GM21717 (cell line): ENCODE data around the gene MUC2.

Source experiments
- ATAC-seq: cut with Tn5 transposase; IDR thresholded peaks from one replicate; pipeline ENCODE4 v1.9.1; 2021; ENCODE audit warnings: mild to moderate bottlenecking, moderate library complexity; ENCODE audit not compliant: unreplicated experiment

The MUC2 gene

GRCh38 chr11:1070594-1071462 lies 3.8 kb upstream of the MUC2 start:
- no peak for ATAC-seq

- ATAC-seq, result no peak
These were observed 3.0 kb upstream of the MUC2 start for GRCh38 chr11:1071571-1072115.

GRCh38 chr11:1072116-1072820 lies 2.4 kb upstream of the MUC2 start:
- no peak for ATAC-seq

GRCh38 chr11:1072821-1073231 lies 1.8 kb upstream of the MUC2 start:
- ATAC-seq, result no peak

- ATAC-seq, result no peak
These were observed 1.4 kb upstream of the MUC2 start for GRCh38 chr11:1073261-1073724.

GRCh38 chr11:1073851-1074243 lies 827 bp upstream of the MUC2 start:
- no peak for ATAC-seq

GRCh38 chr11:1075341-1075911 lies 752 bp downstream of the MUC2 start:
- ATAC-seq, result no peak

- ATAC-seq, result no peak
These were observed 1.5 kb downstream of the MUC2 start for GRCh38 chr11:1076061-1076665.

GRCh38 chr11:1077033-1077416 lies 2.4 kb downstream of the MUC2 start:
- no peak for ATAC-seq

GRCh38 chr11:1077417-1078119 lies 2.9 kb downstream of the MUC2 start:
- ATAC-seq, result no peak

GRCh38 chr11:1078191-1078601 lies 3.5 kb downstream of the MUC2 start:
- no peak for ATAC-seq

- ATAC-seq, result no peak
These were observed 7.1 kb downstream of the MUC2 start for GRCh38 chr11:1081601-1082311.

- no peak for ATAC-seq
These were observed 7.7 kb downstream of the MUC2 start for GRCh38 chr11:1082346-1082727.

GRCh38 chr11:1082728-1083620 lies 8.3 kb downstream of the MUC2 start:
- no peak for ATAC-seq

- no peak for ATAC-seq
These were observed 9.2 kb downstream of the MUC2 start for GRCh38 chr11:1083621-1084551.

GRCh38 chr11:1084561-1085439 lies 10.1 kb downstream of the MUC2 start:
- ATAC-seq, result no peak
